Right lobe of liver (tissue), 4 donors: ENCODE data around the gene FAM168A.

ENCODE experiments used
- POLR2A ChIP-seq: fragments of 450-650 bp; IDR thresholded peaks from one replicate; pipeline ENCODE4 v1.6.1; 2017; ENCODE audit warnings: antibody characterized with exemption, mild to moderate bottlenecking
- TF ChIP-seq, protein P1 (sequence below), 4 donors: fragments of 200-600 bp in 3 of 4; fragments of 450-650 bp in 1 of 4; IDR thresholded peaks; one replicate each; pipeline versions ENCODE4 v1.5.1 to v1.8.0; 2016 to 2022; ENCODE audit warnings: antibody characterized with exemption in 4 of 4, mild to moderate bottlenecking in 2 of 4
- donor health status: DM: no; HTN: no; CAD: no.
- donor health status: DM: no; HTN: no; CAD: no.
- donor health status: DM: no; HTN: yes; CAD: no.

DNA sequence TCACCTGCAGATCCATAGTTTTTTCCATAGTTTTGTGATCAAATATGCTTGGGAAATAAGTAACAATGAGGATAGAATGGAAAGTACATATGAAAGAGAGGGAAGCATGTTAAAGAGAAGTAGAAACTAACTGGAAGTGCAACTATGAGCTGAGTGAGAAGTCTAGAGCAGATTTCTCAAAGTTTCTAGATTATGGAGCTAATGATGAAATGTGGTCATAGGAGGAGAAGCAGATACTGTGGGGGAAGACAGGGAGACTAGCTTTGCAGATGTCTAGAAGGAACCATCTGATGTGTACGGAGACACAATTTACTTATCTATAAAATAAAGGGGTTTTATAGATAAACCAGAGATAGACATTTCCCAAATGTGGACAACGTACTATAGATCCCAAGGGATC is 184.7 kb downstream of the FAM168A start:
- TF ChIP-seq, protein P1, sequence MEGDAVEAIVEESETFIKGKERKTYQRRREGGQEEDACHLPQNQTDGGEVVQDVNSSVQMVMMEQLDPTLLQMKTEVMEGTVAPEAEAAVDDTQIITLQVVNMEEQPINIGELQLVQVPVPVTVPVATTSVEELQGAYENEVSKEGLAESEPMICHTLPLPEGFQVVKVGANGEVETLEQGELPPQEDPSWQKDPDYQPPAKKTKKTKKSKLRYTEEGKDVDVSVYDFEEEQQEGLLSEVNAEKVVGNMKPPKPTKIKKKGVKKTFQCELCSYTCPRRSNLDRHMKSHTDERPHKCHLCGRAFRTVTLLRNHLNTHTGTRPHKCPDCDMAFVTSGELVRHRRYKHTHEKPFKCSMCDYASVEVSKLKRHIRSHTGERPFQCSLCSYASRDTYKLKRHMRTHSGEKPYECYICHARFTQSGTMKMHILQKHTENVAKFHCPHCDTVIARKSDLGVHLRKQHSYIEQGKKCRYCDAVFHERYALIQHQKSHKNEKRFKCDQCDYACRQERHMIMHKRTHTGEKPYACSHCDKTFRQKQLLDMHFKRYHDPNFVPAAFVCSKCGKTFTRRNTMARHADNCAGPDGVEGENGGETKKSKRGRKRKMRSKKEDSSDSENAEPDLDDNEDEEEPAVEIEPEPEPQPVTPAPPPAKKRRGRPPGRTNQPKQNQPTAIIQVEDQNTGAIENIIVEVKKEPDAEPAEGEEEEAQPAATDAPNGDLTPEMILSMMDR (IDR thresholded peaks at IDR 0.05), result no peak
- TF ChIP-seq POLR2A, result no peak
